GM12873 (cell line): ENCODE measurements around the gene SLC6A9.

Experiments used
- CTCF ChIP-seq: IDR thresholded peaks from 2 replicates; pipeline ENCODE4 v1.5.1; 2012; ENCODE audit warnings: low read depth, mild to moderate bottlenecking, moderate library complexity, low read length, control low read depth; ENCODE audit not compliant: insufficient read depth; ENCODE audit errors: missing control alignments

SLC6A9 gene

GRCh38 chr1:44038876-44039657 is 7.8 kb upstream of the SLC6A9 start:
- TF ChIP-seq CTCF: no peak

GRCh38 chr1:44037154-44037553 is 5.9 kb upstream of the SLC6A9 start:
- no peak for TF ChIP-seq CTCF

GRCh38 chr1:44036409-44037139 is 5.3 kb upstream of the SLC6A9 start:
- TF ChIP-seq CTCF: peak; percentile 86

GRCh38 chr1:44035726-44036408 is 4.6 kb upstream of the SLC6A9 start:
- peak; percentile 13 for TF ChIP-seq CTCF

- TF ChIP-seq CTCF: no peak
These were observed 3.9 kb upstream of the SLC6A9 start for GRCh38 chr1:44034976-44035716.

- TF ChIP-seq CTCF: no peak
These were observed 3.2 kb upstream of the SLC6A9 start for GRCh38 chr1:44034423-44034822.
